K562 (cell line): ENCODE measurements around the gene TMEM266. TPM values are rescaled to one million over a fixed set of nuclear protein-coding genes. Genes with fewer than 3 reads are reported as not detected.

ENCODE experiments used
- ATAC-seq: fragments of 200-7000 bp; cut with Tn5 transposase; 3 replicates; pipeline ENCODE4 v1.9.1; 2020; ENCODE audit warnings: moderate library complexity
- BruUV-seq: library from RNA; stranded (reverse); fragments of 400-500 nt; replicated peaks from 2 replicates; lab custom pipeline; 2021; lab: Mats Ljungman, UMichigan
- CTCF ChIA-PET: fragments of 300-600 bp; formaldehyde crosslinking; extraction: SDS; loops from one replicate; lab custom pipeline; 2021; ENCODE audit warnings: low intra/inter-chr PET ratio; lab: Yijun Ruan, JAX
- POLR2A ChIA-PET: fragments of 300-600, 350-650 bp; sonication (Branson Sonifier 250); formaldehyde crosslinking; extraction: SDS; loops from one replicate; lab custom pipeline; 2021; ENCODE audit warnings: antibody characterized with exemption, inconsistent platforms; lab: Yijun Ruan, JAX
- DNase-seq, 4 experiments: peaks; one replicate each; pipeline versions ENCODE4 v3.0.0 to v3.0.0-alpha.2; 2011 to 2018; ENCODE audit warnings: low spot score in 3 of 4, mixed read lengths in 3 of 4; ENCODE audit errors: extremely low read depth in 1 of 4
- FAIRE-seq: peaks from 2 replicates; lab custom pipeline; 2011; peaks lifted over from hg19 to GRCh38; lab: Jason Lieb, UNC
- H2AFZ ChIP-seq: 2 replicates; pipeline ENCODE4 v1.6.0; 2011; ENCODE audit warnings: low read depth, low read length, control low read depth, inconsistent platforms
- H3K27ac ChIP-seq: fragments of 200-600 bp; 3 replicates; pipeline ENCODE4 v1.8.0; 2011; ENCODE audit warnings: low read depth, mild to moderate bottlenecking, control low read depth, inconsistent platforms, low read length, moderate library complexity, mixed read lengths; ENCODE audit errors: extremely low read depth
- H3K27me3 ChIP-seq, 2 experiments: fragments of 300-600 bp in 1 of 2; 2 replicates in 1 of 2; 3 replicates in 1 of 2; pipeline versions ENCODE4 v1.6.0 to v1.8.0; 2011; ENCODE audit warnings: inconsistent platforms in 2 of 2, low read length in 2 of 2, mild to moderate bottlenecking in 1 of 2, mixed read lengths in 1 of 2, moderate library complexity in 1 of 2; ENCODE audit not compliant: control insufficient read depth in 2 of 2, insufficient read depth in 2 of 2
- H3K36me3 ChIP-seq: fragments of 300-600 bp; 3 replicates; pipeline ENCODE4 v1.8.0; 2011; ENCODE audit warnings: mild to moderate bottlenecking, low read length, inconsistent platforms; ENCODE audit not compliant: control insufficient read depth, insufficient read depth
- H3K4me1 ChIP-seq, 2 experiments: fragments of 200-600 bp in 1 of 2; replicated peaks in 1 of 2; 2 replicates in 1 of 2; 3 replicates in 1 of 2; pipeline versions ENCODE4 v1.5.1 to v1.8.0; 2011; ENCODE audit warnings: inconsistent platforms in 2 of 2, low read length in 2 of 2, mild to moderate bottlenecking in 1 of 2, mixed read lengths in 1 of 2, moderate library complexity in 1 of 2; ENCODE audit not compliant: control insufficient read depth in 2 of 2, insufficient read depth in 2 of 2
- H3K4me2 ChIP-seq: 2 replicates; pipeline ENCODE4 v1.6.1; 2011; ENCODE audit warnings: low read length, control low read depth, inconsistent platforms, mixed read lengths; ENCODE audit not compliant: insufficient read depth
- H3K4me3 ChIP-seq: fragments of 200-600 bp; sonication (generic), shearing (Covaris generic); 2 replicates; pipeline ENCODE4 v1.5.1; 2016; ENCODE audit warnings: control low read depth, inconsistent platforms
- H3K79me2 ChIP-seq: fragments of 200-600 bp; 3 replicates; pipeline ENCODE4 v1.8.0; 2011; ENCODE audit warnings: low read length, inconsistent platforms; ENCODE audit not compliant: control insufficient read depth, insufficient read depth
- H3K9ac ChIP-seq, 2 experiments: 2 replicates each; pipeline versions ENCODE4 v1.6.0 to v1.6.1; 2011; ENCODE audit warnings: low read depth in 2 of 2, low read length in 2 of 2, control low read depth in 1 of 2, inconsistent platforms in 1 of 2, mild to moderate bottlenecking in 1 of 2, mixed read lengths in 1 of 2; ENCODE audit not compliant: insufficient read depth in 1 of 2
- H3K9me1 ChIP-seq: one replicate; pipeline ENCODE4 v1.6.0; 2011; ENCODE audit warnings: inconsistent platforms, mild to moderate bottlenecking, low read length, moderate library complexity; ENCODE audit not compliant: control insufficient read depth, insufficient read depth
- H3K9me3 ChIP-seq: replicated peaks from 2 replicates; pipeline ENCODE4 v1.5.1; 2011; ENCODE audit warnings: low read depth, low read length, inconsistent platforms; ENCODE audit not compliant: control insufficient read depth, insufficient read depth
- H4K20me1 ChIP-seq: replicated peaks from 2 replicates; pipeline ENCODE4 v1.6.1; 2011; ENCODE audit warnings: low read length, inconsistent platforms, mixed read lengths; ENCODE audit not compliant: control insufficient read depth, insufficient read depth
- COPS2 ChIP-seq: fragments of 450-650 bp; conservative IDR thresholded peaks from 2 replicates; pipeline ENCODE4 v1.6.1; 2016; ENCODE audit warnings: mild to moderate bottlenecking, moderate library complexity
- EGR1 ChIP-seq: fragments of 450-650 bp; conservative IDR thresholded peaks from 2 replicates; pipeline ENCODE4 v1.6.1; 2017; ENCODE audit warnings: mild to moderate bottlenecking
- ELF4 ChIP-seq: fragments of 450-650 bp; formaldehyde crosslinking; IDR thresholded peaks from 2 replicates; pipeline ENCODE4 v1.4.0; 2022; ENCODE audit warnings: missing genetic modification characterization
- NUFIP1 ChIP-seq: fragments of 450-650 bp; IDR thresholded peaks from 2 replicates; pipeline ENCODE4 v1.6.1; 2018; ENCODE audit not compliant: partially characterized antibody
- PTRF ChIP-seq: fragments of 450-650 bp; IDR thresholded peaks from 2 replicates; pipeline ENCODE4 v1.6.1; 2016; ENCODE audit warnings: mild to moderate bottlenecking, missing genetic modification characterization, missing compliant biosample characterization
- PTTG1 ChIP-seq: fragments of 450-650 bp; IDR thresholded peaks from 2 replicates; pipeline ENCODE4 v1.6.1; 2016; ENCODE audit warnings: low read depth, mild to moderate bottlenecking, missing genetic modification characterization, missing compliant biosample characterization
- RFX7 ChIP-seq: fragments of 250-450 bp; sonication (Bioruptor Pico); IDR thresholded peaks from 2 replicates; pipeline ENCODE4 v1.5.1; 2021; ENCODE audit warnings: mild to moderate bottlenecking
- SMAD3 ChIP-seq: fragments of 450-650 bp; formaldehyde crosslinking; conservative IDR thresholded peaks from 2 replicates; pipeline ENCODE4 v1.4.0; 2020; ENCODE audit warnings: mild to moderate bottlenecking
- ZNF445 ChIP-seq: fragments of 250-450 bp; sonication (Bioruptor Pico); IDR thresholded peaks from 2 replicates; pipeline ENCODE4 v1.4.0; 2020; ENCODE audit warnings: low read depth, mild to moderate bottlenecking, moderate library complexity
- ZNF778 ChIP-seq: fragments of 450-650 bp; formaldehyde crosslinking; IDR thresholded peaks from 2 replicates; pipeline ENCODE4 v1.4.0; 2020; ENCODE audit warnings: mild to moderate bottlenecking, moderate library complexity
- WGBS: fragments of 100-300 bp; shearing (Covaris generic); methylation state at CpG from one replicate; pipeline ENCODE4 v1.1.6; 2016; ENCODE audit warnings: low coverage, mixed read lengths; ENCODE audit not compliant: insufficient coverage; ENCODE audit errors: missing lambda C conversion rate; 5-methylcytosine and 5-hydroxymethylcytosine counted together
- in situ Hi-C: fragments of 300-500 bp; cut with MboI; formaldehyde crosslinking; loops from 4 replicates; pipeline ENCODE4 v1.15.0; 2018; ENCODE audit warnings: inconsistent platforms, mixed read lengths
- intact Hi-C: fragments of 100-400 bp; cut with micrococcal nuclease; formaldehyde crosslinking; loops from 2 replicates; pipeline ENCODE4 v1.14.2; 2022
- polyA plus RNA-seq, 8 experiments: library from polyadenylated mRNA; depleted of rRNA in 4 of 8; stranded (reverse) in 5 of 8; unstranded in 3 of 8; fragments of >200 nt; fragmentation: Nextera tagmentation in 2 of 8; fragmentation: Illumina TruSeq in 1 of 8; extraction: Ambion mirVana in 2 of 8; extraction: Trizol in 1 of 8; gene quantifications; 2 replicates each; pipeline versions ENCODE4 v1.2.1 to v1.2.3, GENCODE V29; 2011 to 2014; ENCODE audit warnings: inconsistent platforms in 1 of 8, missing spikeins in 1 of 8
- total RNA-seq, 7 experiments: library from RNA; depleted of rRNA in 6 of 7; stranded (reverse); fragments of >200 nt in 6 of 7; fragmentation: Illumina TruSeq in 2 of 7; extraction: Trizol in 2 of 7; gene quantifications; 2 replicates each; pipeline versions ENCODE4 v1.2.1 to v1.2.3, GENCODE V29; 2011 to 2021; ENCODE audit warnings: low replicate concordance in 1 of 7
- TF ChIP-seq, protein P1 (sequence below): fragments of 250-450 bp; sonication (Bioruptor Pico); IDR thresholded peaks from 2 replicates; pipeline ENCODE4 v1.4.0; 2020
- TF ChIP-seq, protein P2 (sequence below): IDR thresholded peaks from 3 replicates; pipeline ENCODE4 v1.6.1; 2011; ENCODE audit warnings: borderline replicate concordance, mild to moderate bottlenecking; ENCODE audit not compliant: insufficient read length, insufficient read depth
- TF ChIP-seq, protein P3 (sequence below): fragments of 250-450 bp; sonication (Bioruptor Pico); IDR thresholded peaks from 2 replicates; pipeline ENCODE4 v1.8.0; 2021; ENCODE audit warnings: moderate library complexity, mild to moderate bottlenecking, inconsistent platforms
- TF ChIP-seq, protein P4 (sequence below), 2 experiments: fragments of 450-650 bp in 1 of 2; sonication (generic) in 1 of 2; formaldehyde crosslinking; conservative IDR thresholded peaks; 2 replicates each; pipeline versions ENCODE4 v1.4.0 to v1.8.1; 2020 to 2022; ENCODE audit warnings: mild to moderate bottlenecking in 1 of 2, missing genetic modification reagents in 1 of 2

The TMEM266 gene
- total and polyA plus RNA-seq, 9 of the 15 experiments (the other 6 are each of a cell fraction or from before 2014, with no cell fraction given): not detected

DNA sequence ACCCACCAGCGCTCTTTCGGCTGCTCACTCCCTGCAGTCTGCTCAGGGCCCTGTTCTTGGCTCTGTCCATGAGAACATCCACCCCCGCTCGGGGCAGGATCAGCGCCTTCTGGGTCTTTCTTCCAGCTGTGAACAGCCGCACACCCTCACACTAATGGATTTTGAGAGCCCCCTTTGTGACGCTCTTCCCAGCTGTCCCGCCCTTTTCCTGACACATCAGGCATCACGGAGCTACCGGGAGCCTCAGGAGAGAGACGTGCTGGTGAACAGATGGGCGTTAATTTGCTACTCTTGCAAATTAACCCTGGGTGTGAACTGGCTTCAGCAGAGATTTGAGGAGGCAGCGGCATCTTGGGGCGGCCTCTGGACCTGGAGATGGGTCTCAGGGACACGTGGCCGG is 113.0 kb downstream of the TMEM266 start (continued):
- TF ChIP-seq, protein P1, sequence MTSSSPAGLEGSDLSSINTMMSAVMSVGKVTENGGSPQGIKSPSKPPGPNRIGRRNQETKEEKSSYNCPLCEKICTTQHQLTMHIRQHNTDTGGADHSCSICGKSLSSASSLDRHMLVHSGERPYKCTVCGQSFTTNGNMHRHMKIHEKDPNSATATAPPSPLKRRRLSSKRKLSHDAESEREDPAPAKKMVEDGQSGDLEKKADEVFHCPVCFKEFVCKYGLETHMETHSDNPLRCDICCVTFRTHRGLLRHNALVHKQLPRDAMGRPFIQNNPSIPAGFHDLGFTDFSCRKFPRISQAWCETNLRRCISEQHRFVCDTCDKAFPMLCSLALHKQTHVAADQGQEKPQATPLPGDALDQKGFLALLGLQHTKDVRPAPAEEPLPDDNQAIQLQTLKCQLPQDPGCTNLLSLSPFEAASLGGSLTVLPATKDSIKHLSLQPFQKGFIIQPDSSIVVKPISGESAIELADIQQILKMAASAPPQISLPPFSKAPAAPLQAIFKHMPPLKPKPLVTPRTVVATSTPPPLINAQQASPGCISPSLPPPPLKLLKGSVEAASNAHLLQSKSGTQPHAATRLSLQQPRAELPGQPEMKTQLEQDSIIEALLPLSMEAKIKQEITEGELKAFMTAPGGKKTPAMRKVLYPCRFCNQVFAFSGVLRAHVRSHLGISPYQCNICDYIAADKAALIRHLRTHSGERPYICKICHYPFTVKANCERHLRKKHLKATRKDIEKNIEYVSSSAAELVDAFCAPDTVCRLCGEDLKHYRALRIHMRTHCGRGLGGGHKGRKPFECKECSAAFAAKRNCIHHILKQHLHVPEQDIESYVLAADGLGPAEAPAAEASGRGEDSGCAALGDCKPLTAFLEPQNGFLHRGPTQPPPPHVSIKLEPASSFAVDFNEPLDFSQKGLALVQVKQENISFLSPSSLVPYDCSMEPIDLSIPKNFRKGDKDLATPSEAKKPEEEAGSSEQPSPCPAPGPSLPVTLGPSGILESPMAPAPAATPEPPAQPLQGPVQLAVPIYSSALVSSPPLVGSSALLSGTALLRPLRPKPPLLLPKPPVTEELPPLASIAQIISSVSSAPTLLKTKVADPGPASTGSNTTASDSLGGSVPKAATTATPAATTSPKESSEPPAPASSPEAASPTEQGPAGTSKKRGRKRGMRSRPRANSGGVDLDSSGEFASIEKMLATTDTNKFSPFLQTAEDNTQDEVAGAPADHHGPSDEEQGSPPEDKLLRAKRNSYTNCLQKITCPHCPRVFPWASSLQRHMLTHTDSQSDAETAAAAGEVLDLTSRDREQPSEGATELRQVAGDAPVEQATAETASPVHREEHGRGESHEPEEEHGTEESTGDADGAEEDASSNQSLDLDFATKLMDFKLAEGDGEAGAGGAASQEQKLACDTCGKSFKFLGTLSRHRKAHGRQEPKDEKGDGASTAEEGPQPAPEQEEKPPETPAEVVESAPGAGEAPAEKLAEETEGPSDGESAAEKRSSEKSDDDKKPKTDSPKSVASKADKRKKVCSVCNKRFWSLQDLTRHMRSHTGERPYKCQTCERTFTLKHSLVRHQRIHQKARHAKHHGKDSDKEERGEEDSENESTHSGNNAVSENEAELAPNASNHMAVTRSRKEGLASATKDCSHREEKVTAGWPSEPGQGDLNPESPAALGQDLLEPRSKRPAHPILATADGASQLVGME (CRISPR knock-in tag): no peak

DNA sequence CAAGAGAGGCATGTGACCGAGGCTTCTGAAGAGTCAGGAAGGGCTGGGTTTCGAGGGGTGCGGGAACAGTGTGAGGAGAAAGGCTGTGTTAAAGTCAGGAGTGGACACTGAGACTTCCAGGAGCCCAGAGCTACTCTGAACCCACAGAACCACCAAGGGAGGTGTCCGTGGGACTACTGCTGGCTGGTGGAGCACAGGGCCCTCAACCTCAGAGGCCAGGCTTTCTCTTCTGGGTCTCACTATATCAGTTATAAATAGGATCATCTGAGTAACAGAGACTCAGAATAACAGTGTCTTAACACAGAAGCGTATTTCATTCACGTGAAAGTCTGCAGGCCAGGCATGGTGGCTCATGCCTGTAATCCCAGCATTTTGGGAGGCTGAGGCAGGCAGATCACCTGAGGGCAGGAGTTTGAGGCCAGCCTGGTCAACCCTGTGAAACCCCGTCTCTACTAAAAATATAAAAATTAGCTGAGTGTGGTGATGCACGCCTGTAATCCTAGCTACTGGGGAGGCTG is 113.6 kb downstream of the TMEM266 start:
- Histone ChIP-seq H4K20me1 (0 out of 2 replicates have a peak, but pooled peaks cover 3% of the 10 kb centered on the region), H3K9me3 (no peaks in the 10 kb centered on the region), H3K4me3 (no peak overlapping the region), H3K9ac (no peak overlapping the region), H3K79me2 (no peaks in the 10 kb centered on the region), H3K27me3 (peaks cover 38 to 81% of the 10 kb centered on the region in 2 experiments; a peak in 4 of 5 replicates), H3K4me2 (no peak overlapping the region), H3K9me1 (no peaks in the 10 kb centered on the region), H3K36me3 (no peaks in the 10 kb centered on the region), H2AFZ (no peak overlapping the region), H3K4me1 (peaks cover 3 to 9% of the 10 kb centered on the region in 2 experiments; a peak in 3 of 5 replicates), H3K27ac (no peak overlapping the region)
- no peak for ATAC-seq
- no peak for DNase-seq
- in situ Hi-C loops (no loop called here), intact Hi-C loops (no loop called here)
- TF ChIP-seq EGR1 (no peak), RFX7 (CRISPR knock-in tag) (no peak), SMAD3 (CRISPR knock-in tag) (no peak), ELF4 (CRISPR knock-in tag) (no peak), COPS2 (no peak), NUFIP1 (no peak), PTRF (tag) (no peak), ZNF445 (CRISPR knock-in tag) (no peak), ZNF778 (CRISPR knock-in tag) (no peak), PTTG1 (tag) (no peak)
- TF ChIP-seq, protein P2, sequence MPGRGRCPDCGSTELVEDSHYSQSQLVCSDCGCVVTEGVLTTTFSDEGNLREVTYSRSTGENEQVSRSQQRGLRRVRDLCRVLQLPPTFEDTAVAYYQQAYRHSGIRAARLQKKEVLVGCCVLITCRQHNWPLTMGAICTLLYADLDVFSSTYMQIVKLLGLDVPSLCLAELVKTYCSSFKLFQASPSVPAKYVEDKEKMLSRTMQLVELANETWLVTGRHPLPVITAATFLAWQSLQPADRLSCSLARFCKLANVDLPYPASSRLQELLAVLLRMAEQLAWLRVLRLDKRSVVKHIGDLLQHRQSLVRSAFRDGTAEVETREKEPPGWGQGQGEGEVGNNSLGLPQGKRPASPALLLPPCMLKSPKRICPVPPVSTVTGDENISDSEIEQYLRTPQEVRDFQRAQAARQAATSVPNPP: no peak
- TF ChIP-seq, protein P3, sequence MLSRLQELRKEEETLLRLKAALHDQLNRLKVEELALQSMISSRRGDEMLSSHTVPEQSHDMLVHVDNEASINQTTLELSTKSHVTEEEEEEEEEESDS (CRISPR knock-in tag): no peak
- TF ChIP-seq, protein P4, sequence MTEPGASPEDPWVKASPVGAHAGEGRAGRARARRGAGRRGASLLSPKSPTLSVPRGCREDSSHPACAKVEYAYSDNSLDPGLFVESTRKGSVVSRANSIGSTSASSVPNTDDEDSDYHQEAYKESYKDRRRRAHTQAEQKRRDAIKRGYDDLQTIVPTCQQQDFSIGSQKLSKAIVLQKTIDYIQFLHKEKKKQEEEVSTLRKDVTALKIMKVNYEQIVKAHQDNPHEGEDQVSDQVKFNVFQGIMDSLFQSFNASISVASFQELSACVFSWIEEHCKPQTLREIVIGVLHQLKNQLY (CRISPR knock-in tag; conservative IDR thresholded peaks at IDR 0.05): no peak
- no TSS peak for BruUV-seq
- ChIA-PET POLR2A (interaction anchor here (0.6 to 1.2 kb wide), 2 partner anchors 9 to 245 kb away, joined by 3 read pairs; no protein-coding TSS in a partner anchor), CTCF (no interaction called here)
- FAIRE-seq: no peak
- WGBS: 0% methylated on average over 8 of the region's 8 CpGs
